HG02938 (cell line): ENCODE measurements around the gene TTC33.
"Not testable (repeated sequence)": the region's sequence is repeated elsewhere in the genome, so short reads cannot be mapped to it uniquely, and the experiment has no call there.

Source experiments
- ATAC-seq: cut with Tn5 transposase; IDR thresholded peaks from one replicate; pipeline ENCODE4 v1.9.1; 2021; ENCODE audit warnings: mild to moderate bottlenecking, moderate library complexity; ENCODE audit not compliant: unreplicated experiment

The TTC33 gene

DNA sequence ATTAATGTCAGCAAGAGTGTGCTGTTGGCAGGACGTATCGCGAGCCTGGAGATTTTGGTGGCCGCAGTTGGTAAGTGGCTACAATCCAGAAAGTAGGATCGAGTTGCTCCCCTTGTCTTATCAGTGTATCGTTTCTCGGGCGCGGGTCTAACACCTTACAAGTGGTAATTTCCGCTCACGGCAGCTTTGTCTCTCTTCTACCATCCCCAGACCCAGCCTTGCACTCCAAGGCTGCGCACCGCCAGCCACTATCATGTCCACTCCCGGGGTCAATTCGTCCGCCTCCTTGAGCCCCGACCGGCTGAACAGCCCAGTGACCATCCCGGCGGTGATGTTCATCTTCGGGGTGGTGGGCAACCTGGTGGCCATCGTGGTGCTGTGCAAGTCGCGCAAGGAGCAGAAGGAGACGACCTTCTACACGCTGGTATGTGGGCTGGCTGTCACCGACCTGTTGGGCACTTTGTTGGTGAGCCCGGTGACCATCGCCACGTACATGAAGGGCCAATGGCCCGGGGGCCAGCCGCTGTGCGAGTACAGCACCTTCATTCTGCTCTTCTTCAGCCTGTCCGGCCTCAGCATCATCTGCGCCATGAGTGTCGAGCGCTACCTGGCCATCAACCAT, 74.9 kb downstream of the TTC33 start:
- ATAC-seq: peak; percentile 13

DNA sequence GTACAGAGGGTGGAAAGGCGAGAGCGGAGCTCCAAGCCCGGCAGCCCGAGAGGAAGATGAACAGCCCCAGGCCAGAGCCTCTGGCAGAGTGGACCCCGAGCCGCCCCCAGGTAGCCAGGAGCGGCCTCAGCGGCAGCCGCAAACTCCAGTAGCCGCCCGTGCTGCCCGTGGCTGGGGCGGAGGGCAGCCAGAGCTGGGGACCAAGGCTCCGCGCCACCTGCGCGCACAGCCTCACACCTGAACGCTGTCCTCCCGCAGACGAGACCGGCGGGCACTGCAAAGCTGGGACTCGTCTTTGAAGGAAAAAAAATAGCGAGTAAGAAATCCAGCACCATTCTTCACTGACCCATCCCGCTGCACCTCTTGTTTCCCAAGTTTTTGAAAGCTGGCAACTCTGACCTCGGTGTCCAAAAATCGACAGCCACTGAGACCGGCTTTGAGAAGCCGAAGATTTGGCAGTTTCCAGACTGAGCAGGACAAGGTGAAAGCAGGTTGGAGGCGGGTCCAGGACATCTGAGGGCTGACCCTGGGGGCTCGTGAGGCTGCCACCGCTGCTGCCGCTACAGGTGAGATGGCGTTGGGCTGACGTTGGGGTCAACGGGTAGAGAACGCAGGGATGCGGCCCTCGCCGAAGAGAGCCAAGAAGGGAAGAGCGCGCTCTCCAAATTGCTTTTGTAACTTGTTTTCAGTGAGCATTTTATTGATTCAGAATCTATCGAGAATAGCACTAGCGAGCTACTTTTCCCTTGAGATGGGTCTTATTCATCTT, 75.7 kb downstream of the TTC33 start, which contains the start of gene PTGER4:
PTGER4 (plus strand) TSS at position 3 of the 769 bp plus-strand sequence. CDS start 1,079 bp downstream, outside the sequence.
- ATAC-seq: peak; percentile 25

DNA sequence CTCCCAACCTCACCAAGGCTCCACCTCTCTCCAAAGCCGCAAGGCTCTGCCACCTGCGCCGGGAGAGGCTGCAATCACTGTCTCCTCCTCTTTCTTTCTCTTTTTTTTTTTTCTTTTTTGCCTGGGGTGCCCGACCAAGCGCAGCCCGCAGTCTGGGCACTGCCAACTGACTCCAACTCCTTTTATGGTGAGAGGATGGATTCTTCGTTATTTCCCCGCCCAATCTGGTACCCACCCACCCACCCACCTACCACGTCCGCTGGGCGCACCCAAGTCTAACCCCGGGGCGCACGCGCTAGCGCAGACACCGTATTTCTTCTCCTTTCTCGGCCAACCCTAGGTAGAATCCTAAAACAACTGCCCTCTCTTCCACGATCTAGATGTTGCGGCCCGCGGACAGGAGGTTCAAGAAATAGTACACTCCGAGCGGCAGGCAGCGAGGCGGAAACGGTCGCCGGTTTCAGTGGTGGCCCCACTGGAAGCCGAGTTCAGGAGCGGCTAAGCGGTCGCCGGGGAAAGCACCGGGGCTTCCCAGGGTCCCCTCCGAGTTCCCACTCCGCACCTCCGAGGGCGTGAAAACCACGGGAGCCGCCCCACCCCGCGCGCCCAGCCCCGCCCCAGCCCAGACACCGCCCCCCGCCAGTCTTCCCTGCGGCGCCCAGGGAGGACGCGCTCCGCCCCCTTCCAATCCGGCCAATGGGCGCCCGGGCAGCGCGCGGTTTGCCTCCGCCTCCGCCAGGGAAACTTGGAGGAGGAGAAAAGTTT, 76.4 kb downstream of the TTC33 start:
- ATAC-seq: peak; percentile 40

DNA sequence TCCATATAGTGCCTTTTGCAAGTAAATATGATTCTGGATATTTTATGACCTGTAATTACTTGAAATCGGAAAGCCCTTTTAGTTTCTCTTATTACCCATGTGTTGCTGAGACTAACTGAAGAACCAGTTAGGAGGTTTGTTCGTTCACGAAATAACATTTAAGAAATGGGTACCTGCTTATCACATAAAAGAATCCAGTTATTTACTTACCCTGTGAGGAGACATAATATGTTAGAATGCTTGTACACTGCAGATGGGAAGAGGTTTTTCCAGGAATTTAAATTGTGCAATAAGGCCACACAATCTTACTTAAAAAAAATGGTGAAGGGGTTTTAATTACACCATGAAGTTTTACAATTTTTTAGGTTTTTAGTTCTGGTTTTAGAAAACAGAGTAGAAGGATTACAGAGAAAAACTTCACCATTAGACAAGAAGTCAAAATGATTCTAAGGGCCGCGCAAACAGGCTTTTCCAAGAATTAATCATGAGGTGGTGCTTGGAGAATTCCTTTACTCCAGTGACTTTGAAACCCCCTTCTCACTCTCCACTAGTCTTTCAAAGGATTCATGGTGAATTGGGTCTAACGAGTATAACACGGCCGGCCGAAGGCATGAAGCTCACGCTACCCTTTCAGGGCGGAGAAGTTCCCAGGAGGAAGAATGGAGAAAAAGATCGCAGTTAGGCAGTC, 77.2 kb downstream of the TTC33 start:
- no peak for ATAC-seq

DNA sequence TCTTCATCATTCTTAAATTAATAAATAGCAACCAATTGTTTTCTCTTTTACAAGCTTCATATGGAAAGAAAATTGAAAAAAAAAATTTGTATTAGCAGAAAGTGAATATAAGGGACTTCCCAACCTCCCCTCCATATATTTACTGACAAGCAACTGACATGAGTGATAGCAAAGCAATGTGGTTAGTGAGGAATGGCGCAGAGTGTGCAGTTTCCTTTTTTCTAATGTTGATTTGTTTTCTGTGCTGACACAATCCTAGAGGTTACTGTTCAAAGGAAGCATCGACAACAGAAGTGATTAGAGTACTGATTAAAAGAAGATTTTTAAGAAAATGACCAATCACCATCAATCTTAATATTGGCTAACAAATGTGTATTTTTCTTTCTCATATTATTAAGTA, 77.7 kb downstream of the TTC33 start:
- no peak for ATAC-seq

DNA sequence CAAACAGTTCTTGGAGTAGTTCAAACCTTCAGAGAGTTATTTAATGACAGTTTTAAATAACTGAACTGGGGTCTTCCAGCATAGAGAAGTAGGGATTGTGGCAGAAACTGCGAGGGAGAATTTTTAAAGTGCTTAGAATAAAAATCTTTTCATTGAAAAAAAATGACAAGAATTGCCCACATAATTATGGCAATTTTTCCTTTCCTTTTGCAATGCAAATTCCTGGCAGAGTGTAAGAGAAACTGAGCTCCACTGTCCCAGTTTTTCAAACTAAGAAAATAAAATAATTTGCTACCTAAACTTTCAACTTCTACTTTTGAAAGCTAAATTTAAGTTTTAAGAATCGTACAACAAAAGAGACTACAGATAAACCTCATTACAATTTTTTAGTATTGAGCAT, 78.3 kb downstream of the TTC33 start:
- no peak for ATAC-seq

DNA sequence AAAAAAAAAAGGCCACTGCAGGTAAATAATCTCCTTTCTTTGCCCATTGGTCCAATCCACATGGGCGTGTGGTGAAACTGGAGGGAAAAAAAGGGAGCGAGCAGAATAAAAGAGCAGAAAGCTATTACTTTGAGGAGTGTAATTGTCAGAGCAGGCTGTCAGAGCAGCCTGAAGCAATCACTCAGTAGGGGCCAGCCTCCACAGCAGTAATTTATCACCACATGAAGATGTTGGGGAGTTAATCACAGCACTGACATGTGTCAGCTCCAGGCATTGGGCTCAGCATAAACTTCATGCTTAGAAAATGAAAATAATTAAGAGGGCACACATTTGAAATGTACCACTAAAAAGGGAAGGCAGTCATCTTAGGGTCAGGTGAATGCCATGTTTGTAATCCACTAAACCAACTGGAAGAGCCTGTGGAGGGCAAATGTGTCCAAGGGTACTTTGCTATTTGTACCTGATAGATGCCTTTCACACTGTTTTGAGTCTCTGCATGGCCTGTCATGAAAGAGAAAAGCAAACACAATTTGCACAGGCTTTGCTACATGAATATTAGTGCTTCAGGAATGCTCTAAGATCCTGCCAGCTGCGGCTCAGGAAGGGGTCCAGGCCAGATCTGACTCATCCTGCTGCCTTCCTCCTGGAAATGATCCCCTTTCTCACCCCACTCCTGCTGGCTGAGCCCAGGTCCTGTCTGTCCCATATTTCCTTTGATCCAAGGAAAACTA, 79.0 kb downstream of the TTC33 start:
- ATAC-seq: no peak

DNA sequence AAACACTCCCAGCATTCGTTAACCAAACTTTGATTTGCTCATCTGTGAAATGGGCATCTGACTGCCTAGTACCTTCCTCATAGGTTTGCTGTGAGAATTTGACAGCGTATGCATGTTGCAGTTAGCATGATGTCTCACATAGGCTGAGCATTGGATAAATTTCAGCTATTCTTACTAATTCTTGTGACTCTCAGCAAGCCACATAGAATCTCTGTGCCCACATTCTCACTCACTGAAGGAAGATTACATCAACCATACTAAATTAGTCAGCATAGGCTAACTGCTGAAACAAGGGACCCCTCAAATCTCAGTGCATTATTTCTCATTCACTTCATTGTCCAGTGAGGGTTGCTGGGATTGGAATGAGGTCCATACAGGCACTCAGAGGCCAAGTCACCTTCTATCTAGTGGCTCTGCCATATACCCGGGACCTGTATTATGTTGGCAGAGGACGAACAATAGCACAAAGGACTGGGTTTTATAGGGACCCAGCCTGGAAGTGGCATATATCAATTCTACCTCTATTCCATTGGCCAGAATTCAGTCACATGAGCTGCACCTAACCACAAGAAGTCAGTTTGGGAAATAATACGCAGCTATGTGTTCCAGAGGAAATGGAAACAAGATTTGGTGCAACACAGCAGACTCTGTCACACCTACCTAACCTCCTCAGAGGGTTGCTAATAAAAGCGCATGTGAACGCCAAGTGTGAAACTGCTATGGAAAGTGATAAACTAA, 80.2 kb downstream of the TTC33 start:
- no peak for ATAC-seq

DNA sequence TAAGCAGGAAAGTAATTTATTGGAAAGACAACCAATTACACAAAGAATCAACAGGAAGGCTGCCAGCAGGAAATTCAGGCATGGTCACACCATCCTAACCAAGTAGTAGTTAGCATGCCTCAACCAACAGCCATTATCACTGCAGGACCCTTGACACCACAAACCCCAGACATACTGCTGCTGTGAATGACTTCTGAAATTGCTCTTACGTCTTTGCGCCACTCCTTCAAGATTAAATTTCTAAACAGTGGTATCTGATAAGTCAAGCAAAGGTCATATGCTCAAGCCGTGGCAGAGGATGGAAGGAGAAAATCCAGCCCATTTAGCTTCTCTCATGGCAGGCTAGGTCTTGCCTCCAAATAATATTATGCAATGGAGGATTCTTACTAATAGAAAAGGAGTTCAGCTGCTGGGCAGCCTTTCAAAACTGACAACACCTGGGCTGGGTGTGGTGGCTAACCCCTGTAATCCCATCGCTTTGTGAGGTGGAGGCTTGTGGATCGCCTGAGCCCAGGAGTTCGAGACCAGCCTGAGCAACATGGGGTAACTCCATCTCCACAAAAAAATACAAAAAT, 81.0 kb downstream of the TTC33 start:
- ATAC-seq: no peak

DNA sequence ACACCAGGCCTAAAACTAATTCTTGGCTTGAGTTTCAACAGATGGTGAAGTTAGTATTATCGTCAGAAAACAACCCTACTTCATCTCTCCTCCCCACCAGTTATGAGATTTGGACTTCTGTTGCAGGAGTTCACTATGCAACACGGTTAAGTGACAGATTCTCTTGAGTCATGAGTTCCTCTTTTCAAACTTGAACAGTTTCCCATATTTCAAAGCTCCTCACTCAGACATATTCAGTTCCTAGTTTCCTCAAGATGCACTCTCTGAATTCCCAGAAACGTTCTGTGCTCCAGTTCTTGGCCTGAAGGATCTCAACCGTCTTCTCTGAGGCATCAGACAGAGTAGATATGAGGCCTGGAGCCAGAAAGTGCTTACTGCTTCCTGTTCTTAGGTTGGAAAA, 83.3 kb downstream of the TTC33 start:
- no peak for ATAC-seq

DNA sequence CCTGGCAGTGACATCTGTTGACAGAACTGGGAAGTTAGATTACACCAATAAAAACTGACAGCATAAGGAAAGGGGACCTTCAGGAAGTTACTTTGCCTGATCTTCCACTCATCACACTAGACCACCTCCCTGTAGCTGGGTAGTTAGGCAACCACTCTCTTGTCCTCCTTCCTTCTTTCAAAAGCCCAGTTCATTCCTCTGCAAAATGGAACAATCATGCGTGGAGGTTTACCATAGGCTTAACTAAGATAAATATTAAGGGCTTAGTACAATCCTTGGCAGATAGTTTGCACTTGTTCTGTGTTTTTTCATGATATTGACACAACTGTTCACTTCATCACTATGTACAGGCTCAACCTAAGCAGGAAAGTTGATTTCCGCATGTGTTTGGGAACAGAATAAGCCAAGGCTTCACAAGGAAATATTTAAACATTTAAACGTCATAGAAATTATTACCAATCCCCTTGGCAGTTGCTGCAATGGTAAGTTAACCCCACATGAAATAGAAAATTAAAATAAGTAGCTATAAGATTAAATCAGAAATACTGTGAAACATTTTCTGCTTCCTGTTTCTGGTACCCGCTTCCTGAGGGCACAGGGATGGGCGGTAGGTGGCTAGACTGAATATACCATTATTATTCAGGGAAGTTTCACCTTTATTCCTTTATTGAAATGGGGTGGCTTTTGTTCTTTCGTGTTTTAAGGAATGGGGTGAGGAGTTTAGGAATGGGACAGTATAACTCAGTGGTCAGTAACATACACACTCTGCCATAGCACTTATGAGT, 86.0 kb downstream of the TTC33 start:
- ATAC-seq: no peak

DNA sequence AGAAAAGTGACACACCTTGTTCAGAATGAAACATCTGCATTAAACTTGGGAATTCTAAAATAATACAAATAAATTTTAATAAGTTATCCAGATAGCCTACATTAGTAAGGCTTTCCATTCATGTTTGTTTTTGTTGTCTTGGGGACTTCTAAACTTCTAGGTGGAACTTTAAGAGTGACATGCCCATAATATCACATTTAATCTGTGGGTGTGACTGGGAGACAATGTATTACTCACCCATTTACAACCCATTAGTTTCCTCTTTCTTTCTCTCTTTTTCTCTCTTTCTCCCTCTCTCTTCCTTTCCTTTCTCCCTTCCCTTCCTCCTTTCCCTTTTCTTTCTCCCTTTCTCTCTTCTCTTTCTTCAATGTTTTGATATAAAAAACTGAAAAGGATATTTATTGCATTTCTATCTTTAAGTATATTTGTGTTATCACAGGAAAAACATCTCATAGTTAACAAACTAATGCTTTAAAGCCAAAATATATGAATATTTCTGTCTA, 88.5 kb downstream of the TTC33 start:
- no peak for ATAC-seq

DNA sequence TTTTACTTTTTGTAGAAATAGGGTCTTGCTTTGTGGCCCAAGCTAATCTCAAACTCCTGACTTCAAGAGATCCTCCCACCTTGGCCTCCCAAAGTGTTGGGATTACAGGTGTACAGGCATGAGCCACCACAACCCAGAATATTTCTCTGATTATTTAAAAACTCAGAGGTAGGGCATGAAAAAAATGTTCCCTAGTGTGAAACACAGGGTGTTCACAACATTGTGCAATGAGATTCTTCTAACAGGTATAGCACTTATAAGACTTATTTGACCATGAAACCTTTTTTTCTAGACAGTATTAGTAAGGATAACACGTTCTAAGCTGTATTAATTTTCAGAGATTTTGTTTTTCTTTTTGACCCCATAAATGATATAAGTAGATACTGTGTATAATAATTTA, 89.1 kb downstream of the TTC33 start:
- no peak for ATAC-seq

DNA sequence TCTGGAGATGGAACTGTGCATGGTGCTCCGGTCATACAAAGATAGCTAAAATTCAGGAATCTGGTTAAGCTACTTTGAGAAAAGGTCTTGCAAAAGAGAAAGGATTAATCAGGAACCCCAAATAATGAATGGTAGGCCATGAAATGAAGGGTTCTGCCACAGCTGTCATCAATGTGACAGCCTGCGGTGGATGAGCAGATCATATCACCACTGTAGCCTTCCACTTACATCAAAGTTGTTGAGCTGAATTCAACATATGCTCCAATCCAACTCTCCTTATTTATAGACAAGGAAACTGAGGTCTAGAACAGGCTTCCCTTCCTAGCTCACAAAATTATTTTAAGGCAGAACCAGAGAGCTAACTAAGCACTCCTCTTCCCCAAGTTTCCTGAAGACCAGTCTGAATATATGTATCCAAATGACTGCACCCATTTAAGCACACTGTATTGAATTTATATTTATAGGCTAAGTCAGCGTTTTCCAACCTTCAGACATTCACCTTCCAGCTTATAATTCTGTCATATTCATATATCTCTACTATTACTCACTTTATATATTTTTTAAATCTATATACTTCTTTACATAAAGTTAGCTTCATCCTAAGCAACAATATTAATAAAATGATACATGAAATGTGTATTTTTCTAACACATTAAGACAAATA, 90.0 kb downstream of the TTC33 start:
- ATAC-seq: no peak

DNA sequence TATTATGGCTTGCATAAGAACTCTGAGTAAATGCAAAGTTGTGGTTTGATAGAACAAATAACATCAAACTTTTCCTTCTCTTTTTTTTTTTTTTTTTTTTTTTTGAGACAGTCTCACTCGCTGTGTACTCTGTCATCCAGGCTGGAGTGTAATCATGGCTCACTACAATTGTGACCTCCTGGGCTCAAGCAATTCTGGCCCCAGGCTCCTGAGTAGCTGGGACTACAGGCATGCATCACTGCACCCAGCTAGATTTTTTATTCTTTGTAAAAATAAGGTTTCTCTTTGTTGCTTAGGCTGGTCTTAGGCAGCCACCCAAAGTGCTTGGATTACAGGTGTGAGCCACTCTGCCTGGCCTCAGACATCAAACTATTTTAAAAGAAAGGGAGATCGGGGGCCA, 95.0 kb downstream of the TTC33 start:
- ATAC-seq: no peak

DNA sequence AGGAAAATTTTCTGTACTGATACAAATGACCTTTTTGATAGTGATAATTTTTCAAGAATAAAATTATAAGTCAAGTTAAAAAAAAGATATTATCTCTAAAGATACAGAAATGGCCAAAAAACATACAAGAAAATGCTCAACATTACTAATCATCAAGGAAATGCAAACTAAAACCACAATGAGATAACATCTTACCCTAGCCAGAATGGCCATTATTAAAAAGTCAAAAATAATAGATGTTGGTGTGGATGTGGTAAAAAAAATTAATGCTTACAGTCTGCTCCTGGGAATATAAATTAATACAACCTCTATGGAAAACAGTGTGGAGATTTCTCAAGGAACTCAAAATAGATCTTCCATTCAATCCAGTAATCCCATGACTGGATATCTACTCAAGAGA, 99.0 kb downstream of the TTC33 start:
- no peak for ATAC-seq

DNA sequence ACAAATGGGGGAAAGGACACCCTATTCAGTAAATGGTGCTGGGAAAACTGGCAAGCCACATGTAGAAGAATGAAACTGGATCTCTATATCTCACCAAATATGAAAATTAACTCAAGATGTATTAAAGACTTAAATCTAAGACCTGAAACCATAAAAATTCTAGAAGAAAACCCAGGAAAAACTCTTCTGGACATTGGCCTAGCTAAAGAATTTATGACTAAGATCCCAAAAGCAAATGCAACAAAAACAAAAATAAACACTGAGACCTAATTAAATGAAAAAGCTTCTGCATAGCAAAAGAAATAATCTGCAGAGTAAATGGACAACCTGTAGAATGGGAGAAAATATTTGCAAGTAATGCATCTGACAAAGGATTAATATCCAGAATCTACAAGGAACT, 99.7 kb downstream of the TTC33 start:
- ATAC-seq: not testable (repeated sequence)

DNA sequence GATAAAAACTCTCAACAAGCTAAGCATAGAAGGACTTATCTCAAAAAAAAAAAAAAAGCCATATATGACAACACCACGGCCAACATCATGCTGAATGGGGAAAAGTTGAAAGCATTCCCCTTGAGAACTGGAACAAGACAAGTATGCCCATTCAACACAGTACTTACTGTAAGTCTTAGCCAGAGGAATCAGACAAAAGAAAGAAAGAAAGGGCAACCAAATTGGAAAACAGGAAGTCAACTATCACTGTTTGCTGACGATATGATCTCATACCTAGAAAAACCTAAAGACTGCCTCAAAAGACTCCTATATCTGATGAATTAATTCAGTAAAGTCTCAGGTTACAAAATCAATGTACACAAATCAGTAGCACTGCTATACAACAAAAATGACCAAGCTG, 100.6 kb downstream of the TTC33 start:
- no peak for ATAC-seq
